GM12878 (cell line): Measurements from ENCODE around the gene LDLRAD3.

ENCODE experiments used
- CEBPZ ChIP-seq: fragments of 150-350 bp; IDR thresholded peaks from 2 replicates; pipeline ENCODE4 v1.6.1; 2016; ENCODE audit warnings: low read depth, low read length
- CTCF ChIP-seq, 3 experiments: IDR thresholded peaks in 2 of 3; conservative IDR thresholded peaks in 1 of 3; 2 replicates each; pipeline ENCODE4 v1.5.1; 2011; ENCODE audit warnings: low read depth in 3 of 3, low read length in 3 of 3, mild to moderate bottlenecking in 3 of 3, control low read depth in 2 of 3, moderate library complexity in 2 of 3, inconsistent platforms in 1 of 3, mixed read lengths in 1 of 3; ENCODE audit not compliant: control insufficient read depth in 2 of 3, insufficient read depth in 1 of 3; ENCODE audit errors: extremely low read depth in 1 of 3
- POLR2A ChIP-seq: IDR thresholded peaks from 2 replicates; pipeline ENCODE4 v1.6.1; 2011; ENCODE audit warnings: low read depth, mild to moderate bottlenecking, low read length
- SREBF2 ChIP-seq: IDR thresholded peaks from 2 replicates; pipeline ENCODE4 v1.6.1; 2012; ENCODE audit warnings: mild to moderate bottlenecking, low read length
- TCF7 ChIP-seq: IDR thresholded peaks from 2 replicates; pipeline ENCODE4 v1.6.1; 2014; ENCODE audit warnings: antibody characterized with exemption, borderline replicate concordance
- TF ChIP-seq, protein P1 (sequence below): fragments of 450-650 bp; IDR thresholded peaks from 2 replicates; pipeline ENCODE4 v1.6.1; 2016; ENCODE audit warnings: mild to moderate bottlenecking

DNA sequence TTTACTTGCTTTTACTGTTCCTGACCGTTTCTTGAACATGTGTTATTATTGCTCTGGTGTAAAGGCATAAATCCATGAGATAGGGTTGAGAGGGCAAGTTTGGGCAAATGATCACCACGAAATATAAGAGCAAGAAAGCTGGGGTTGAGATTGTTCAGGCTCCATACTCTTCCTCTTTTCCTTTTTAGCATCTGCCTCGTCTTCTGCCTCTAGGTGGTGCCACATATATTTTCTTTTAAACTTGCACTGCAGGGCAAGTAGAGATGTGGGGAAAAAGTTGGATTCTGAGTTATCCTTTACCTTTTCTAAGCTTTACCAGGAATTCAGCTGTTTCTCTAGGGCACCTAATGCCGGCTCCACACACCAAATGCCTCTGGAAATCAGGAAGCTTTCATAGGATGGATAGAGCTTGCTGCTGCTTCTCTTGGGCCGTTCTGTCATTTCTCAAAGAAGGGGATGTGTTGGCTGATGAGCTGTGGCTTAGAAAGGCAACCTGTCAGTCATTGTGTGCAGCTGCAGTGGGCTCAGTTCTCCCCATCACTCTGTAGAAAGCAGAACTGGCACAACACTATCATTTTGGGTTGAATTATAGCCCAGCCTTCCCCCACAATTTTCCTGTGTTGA, 98.2 kb downstream of the LDLRAD3 start:
- peak; percentile 48 to 58 (median 51); a peak in 5 of 6 replicates for TF ChIP-seq CTCF (IDR thresholded peaks at IDR 0.05 in 2 of 3, conservative IDR thresholded peaks at IDR 0.05 in 1 of 3; ENCODE audit: control insufficient read depth in 2 of 3, extremely low read depth in 1 of 3, insufficient read depth in 1 of 3, low read depth in 3 of 3, low read length in 3 of 3)
- no peak for TF ChIP-seq SREBF2
- TF ChIP-seq TCF7 = no peak
- no peak for TF ChIP-seq POLR2A
- TF ChIP-seq, protein P1, sequence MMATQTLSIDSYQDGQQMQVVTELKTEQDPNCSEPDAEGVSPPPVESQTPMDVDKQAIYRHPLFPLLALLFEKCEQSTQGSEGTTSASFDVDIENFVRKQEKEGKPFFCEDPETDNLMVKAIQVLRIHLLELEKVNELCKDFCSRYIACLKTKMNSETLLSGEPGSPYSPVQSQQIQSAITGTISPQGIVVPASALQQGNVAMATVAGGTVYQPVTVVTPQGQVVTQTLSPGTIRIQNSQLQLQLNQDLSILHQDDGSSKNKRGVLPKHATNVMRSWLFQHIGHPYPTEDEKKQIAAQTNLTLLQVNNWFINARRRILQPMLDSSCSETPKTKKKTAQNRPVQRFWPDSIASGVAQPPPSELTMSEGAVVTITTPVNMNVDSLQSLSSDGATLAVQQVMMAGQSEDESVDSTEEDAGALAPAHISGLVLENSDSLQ = no peak
- no peak for TF ChIP-seq CEBPZ
